Gastrocnemius medialis (tissue), 4 donors: ENCODE results near the gene CHI3L1. TPM values are rescaled to one million over a fixed set of nuclear protein-coding genes. Genes with fewer than 3 reads are reported as not detected.

Experiments
- ATAC-seq, 2 donors: fragments of 150-250 bp; one replicate each; pipeline ENCODE4 v1.9.1; 2016
- DNase-seq, 2 donors: peaks; one replicate each; pipeline ENCODE4 v3.0.0-alpha.2; 2019
- H3K27ac ChIP-seq, 4 donors: fragments of 200-600 bp; sonication (generic); 1 replicate in 1 of 4; 2 replicates in 3 of 4; pipeline ENCODE4 v1.5.1; 2016 to 2018; ENCODE audit warnings: mild to moderate bottlenecking in 2 of 4, moderate library complexity in 1 of 4
- H3K27me3 ChIP-seq, 3 donors: fragments of 200-600 bp; sonication (generic) in 2 of 3; 1 replicate in 1 of 3; 2 replicates in 2 of 3; pipeline versions ENCODE4 v1.5.1 to v1.6.0; 2016 to 2019; ENCODE audit warnings: mild to moderate bottlenecking in 1 of 3, moderate library complexity in 1 of 3
- H3K36me3 ChIP-seq, 2 donors: fragments of 200-600 bp; sonication (generic) in 1 of 2; one replicate each; pipeline ENCODE4 v1.5.1; 2017 to 2018
- H3K4me1 ChIP-seq, 2 donors: fragments of 200-600 bp; sonication (generic) in 1 of 2; one replicate each; pipeline ENCODE4 v1.5.1; 2016 to 2017; ENCODE audit warnings: mild to moderate bottlenecking in 2 of 2
- H3K4me3 ChIP-seq, 4 donors: fragments of 200-600 bp; sonication (generic) in 3 of 4; 1 replicate in 1 of 4; 2 replicates in 3 of 4; pipeline ENCODE4 v1.5.1; 2016 to 2019; ENCODE audit warnings: mild to moderate bottlenecking in 2 of 4
- H3K9me3 ChIP-seq, 3 donors: fragments of 200-600 bp; sonication (generic) in 2 of 3; 1 replicate in 1 of 3; 2 replicates in 2 of 3; pipeline ENCODE4 v1.5.1; 2016 to 2019
- CTCF ChIP-seq, 5 experiments: fragments of 450-650 bp in 3 of 5; fragments of 200-600 bp in 2 of 5; sonication (generic) in 2 of 5; IDR thresholded peaks in 4 of 5; conservative IDR thresholded peaks in 1 of 5; 1 replicate in 4 of 5; 2 replicates in 1 of 5; pipeline ENCODE4 v1.5.1; 2016 to 2019; ENCODE audit warnings: antibody characterized with exemption in 5 of 5, mild to moderate bottlenecking in 3 of 5, moderate library complexity in 3 of 5
- POLR2A ChIP-seq, 2 donors: fragments of 450-650 bp; IDR thresholded peaks; one replicate each; pipeline ENCODE4 v1.6.1; 2017; ENCODE audit warnings: antibody characterized with exemption in 2 of 2, mild to moderate bottlenecking in 2 of 2, moderate library complexity in 2 of 2
- in situ Hi-C, 4 donors: fragments of 200-750 bp; cut with MboI; loops; one replicate each; pipeline versions ENCODE4 v1.15.0 to v1.8.0; 2017; ENCODE audit warnings: low sequenced_read_pairs in 4 of 4
- intact Hi-C: fragments of 100-400 bp; cut with DNase I; formaldehyde crosslinking; loops from one replicate; pipeline ENCODE4 v1.15.1; 2023; ENCODE audit warnings: low total_unique reads
- total RNA-seq, 4 donors: library from RNA; depleted of rRNA; stranded (reverse); fragments of >200 nt; gene quantifications; one replicate each; pipeline versions ENCODE4 v1.1.0 to v1.2.3, GENCODE V29; 2016

The CHI3L1 gene
- total RNA-seq, 4 donors from 2014 or later: 4.0 to 19.7 (median 9.9) TPM

DNA sequence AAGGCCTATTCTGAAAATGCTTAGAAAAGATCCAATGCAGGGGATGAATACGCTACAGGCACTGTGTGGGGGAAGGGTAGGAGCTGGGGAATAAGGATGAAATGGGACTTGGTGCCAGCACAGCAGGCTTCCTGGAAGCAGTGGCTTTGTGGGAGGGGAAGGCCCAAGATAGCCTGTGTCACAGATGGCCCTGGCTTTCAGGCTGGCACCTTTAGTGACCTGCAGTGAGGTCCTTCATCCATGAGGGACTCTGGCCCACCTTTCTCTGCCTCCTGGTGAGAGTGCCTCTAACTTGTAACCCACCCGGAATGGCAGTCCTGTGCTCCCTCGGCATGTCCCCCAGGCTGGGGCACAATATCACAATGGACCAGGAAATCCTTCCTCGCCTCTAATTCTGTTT lies 919 bp downstream of the CHI3L1 start:
- Histone ChIP-seq H3K9me3 (no peaks in the 10 kb centered on the region), H3K36me3 (no peaks in the 10 kb centered on the region), H3K27me3 (no peaks in the 10 kb centered on the region), H3K4me3 (no peak overlapping the region), H3K4me1 (peaks cover 8 to 12% of the 10 kb centered on the region in 2 donors), H3K27ac (no peak overlapping the region)
- in situ Hi-C loops (no loop called here), intact Hi-C loops (no loop called here)
- no peak for ATAC-seq
- DNase-seq: no peak
- no peak for TF ChIP-seq CTCF (IDR thresholded peaks at IDR 0.05 in 4 of 5, conservative IDR thresholded peaks at IDR 0.05 in 1 of 5)
- no peak for TF ChIP-seq POLR2A (IDR thresholded peaks at IDR 0.05)

- DNase-seq (no peak), ATAC-seq (no peak)
- Histone ChIP-seq H3K4me3 (no peak overlapping the region), H3K27me3 (no peaks in the 10 kb centered on the region), H3K27ac (no peak overlapping the region), H3K4me1 (peaks cover 8 to 12% of the 10 kb centered on the region in 2 donors), H3K36me3 (no peaks in the 10 kb centered on the region), H3K9me3 (no peaks in the 10 kb centered on the region)
- intact Hi-C loops: no loop called here
- in situ Hi-C loops: no loop called here
- TF ChIP-seq CTCF (IDR thresholded peaks at IDR 0.05 in 4 of 5, conservative IDR thresholded peaks at IDR 0.05 in 1 of 5) (no peak), POLR2A (IDR thresholded peaks at IDR 0.05) (no peak)
These were observed 1.4 kb downstream of the CHI3L1 start for GRCh38 chr1:203185061-203185461.

DNA sequence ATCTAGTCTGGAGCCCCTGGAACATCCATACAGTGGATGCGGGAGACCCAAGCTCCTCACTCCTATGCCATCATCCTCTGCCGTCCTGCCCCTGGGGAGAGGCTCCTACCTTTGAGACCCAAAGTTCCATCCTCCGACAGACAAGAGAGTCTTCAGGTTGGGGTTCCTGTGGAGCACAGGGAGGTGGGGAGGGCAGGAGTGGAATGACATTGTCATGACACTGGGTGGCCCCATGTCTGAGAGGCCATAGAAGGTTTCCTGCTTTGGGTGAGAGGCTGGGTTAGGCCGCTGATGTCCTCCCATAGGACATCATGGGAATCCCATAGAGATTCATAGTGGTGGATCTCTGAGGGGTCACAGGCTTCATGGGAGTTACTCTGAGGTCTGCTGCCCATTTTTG lies 2.0 kb downstream of the CHI3L1 start:
- Histone ChIP-seq H3K27me3 (no peaks in the 10 kb centered on the region), H3K27ac (no peak overlapping the region), H3K4me3 (no peak overlapping the region), H3K36me3 (no peaks in the 10 kb centered on the region), H3K4me1 (peaks cover 8 to 12% of the 10 kb centered on the region in 2 donors), H3K9me3 (no peaks in the 10 kb centered on the region)
- TF ChIP-seq CTCF (IDR thresholded peaks at IDR 0.05 in 4 of 5, conservative IDR thresholded peaks at IDR 0.05 in 1 of 5) (no peak), POLR2A (IDR thresholded peaks at IDR 0.05) (no peak)
- intact Hi-C loops (no loop called here), in situ Hi-C loops (no loop called here)
- ATAC-seq: no peak
- no peak for DNase-seq

- Histone ChIP-seq H3K4me1 (peaks cover 8 to 12% of the 10 kb centered on the region in 2 donors), H3K36me3 (no peaks in the 10 kb centered on the region), H3K27ac (no peak overlapping the region), H3K27me3 (no peaks in the 10 kb centered on the region), H3K4me3 (no peak overlapping the region), H3K9me3 (no peaks in the 10 kb centered on the region)
- DNase-seq: no peak
- intact Hi-C loops (no loop called here), in situ Hi-C loops (no loop called here)
- TF ChIP-seq CTCF (IDR thresholded peaks at IDR 0.05 in 4 of 5, conservative IDR thresholded peaks at IDR 0.05 in 1 of 5): no peak
- TF ChIP-seq POLR2A (IDR thresholded peaks at IDR 0.05): no peak
- no peak for ATAC-seq
These were observed 2.7 kb downstream of the CHI3L1 start for GRCh38 chr1:203183828-203184227.

DNA sequence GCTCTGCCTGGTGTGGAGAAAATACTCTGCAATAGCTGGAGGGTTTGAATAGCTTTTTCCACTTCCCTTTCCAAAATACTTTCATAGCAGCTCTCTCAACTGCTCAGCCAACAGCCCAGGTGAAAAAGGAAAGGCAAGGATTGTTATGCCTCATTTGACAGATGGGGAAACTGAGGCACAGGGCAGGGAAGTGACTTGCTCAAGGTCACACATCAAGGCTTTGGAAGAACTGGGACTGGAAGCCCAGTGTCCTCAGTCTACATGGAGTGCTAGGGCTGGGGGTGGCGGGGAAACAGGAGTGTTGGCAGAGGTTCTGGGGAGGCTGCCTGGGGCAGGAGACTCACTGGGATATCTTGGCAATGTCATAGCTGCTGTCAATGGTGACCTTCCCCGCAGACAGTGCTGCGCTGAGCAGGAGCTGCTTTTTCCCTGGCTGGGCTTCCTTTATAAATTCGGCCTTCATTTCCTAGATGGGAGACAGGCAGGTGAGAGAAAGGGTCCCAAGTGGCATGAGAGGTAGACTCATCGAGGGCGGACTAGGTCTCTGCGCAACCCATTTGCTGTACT lies 4.0 kb downstream of the CHI3L1 start:
- TF ChIP-seq CTCF (IDR thresholded peaks at IDR 0.05 in 4 of 5, conservative IDR thresholded peaks at IDR 0.05 in 1 of 5) (no peak), POLR2A (IDR thresholded peaks at IDR 0.05) (no peak)
- Histone ChIP-seq H3K27me3 (no peaks in the 10 kb centered on the region), H3K4me1 (peaks cover 15 to 23% of the 10 kb centered on the region in 2 donors), H3K4me3 (no peak overlapping the region), H3K9me3 (no peaks in the 10 kb centered on the region), H3K27ac (no peak overlapping the region), H3K36me3 (no peaks in the 10 kb centered on the region)
- intact Hi-C loops: no loop called here
- DNase-seq (no peak), ATAC-seq (no peak)
- in situ Hi-C loops: no loop called here
